Natural killer cell (primary cell): Measurements from ENCODE around the gene MARCHF3. TPM values are rescaled to one million over a fixed set of nuclear protein-coding genes. Genes with fewer than 3 reads are reported as not detected.

Experiments
- ATAC-seq, 3 donors: fragments of 150-1000 bp in 2 of 3; fragments of 200-7000 bp in 1 of 3; cut with Tn5 transposase; 1 replicate in 1 of 3; 2 replicates in 2 of 3; pipeline ENCODE4 v1.10.0; 2021; ENCODE audit warnings: mild to moderate bottlenecking in 2 of 3, moderate library complexity in 2 of 3
- DNase-seq, 2 donors: peaks; one replicate each; pipeline versions ENCODE4 v3.0.0 to v3.0.0-alpha.2; 2013 to 2021; ENCODE audit warnings: mixed read lengths in 1 of 2
- H3K27ac ChIP-seq: one replicate; pipeline ENCODE4 v1.5.1; 2013; ENCODE audit warnings: mild to moderate bottlenecking, low read length
- H3K27me3 ChIP-seq: one replicate; pipeline ENCODE4 v1.6.1; 2013; ENCODE audit warnings: low read length; ENCODE audit not compliant: control insufficient read depth, insufficient read depth
- H3K36me3 ChIP-seq: one replicate; pipeline ENCODE4 v1.6.1; 2013; ENCODE audit warnings: low read length; ENCODE audit not compliant: control insufficient read depth, insufficient read depth
- H3K4me1 ChIP-seq: one replicate; pipeline ENCODE4 v1.6.1; 2013; ENCODE audit warnings: low read length; ENCODE audit not compliant: control insufficient read depth, insufficient read depth
- H3K4me3 ChIP-seq: one replicate; pipeline ENCODE4 v1.5.1; 2013; ENCODE audit warnings: low read length
- H3K9me3 ChIP-seq: one replicate; pipeline ENCODE4 v1.6.1; 2013; ENCODE audit warnings: low read length; ENCODE audit not compliant: control insufficient read depth, insufficient read depth
- H3K27ac Mint-ChIP-seq, 2 donors: one replicate each; pipeline ENCODE4 v1.8.0; 2022; ENCODE audit warnings: mild to moderate bottlenecking in 2 of 2, mixed read lengths in 2 of 2, moderate library complexity in 1 of 2
- H3K27me3 Mint-ChIP-seq, 2 donors: one replicate each; pipeline ENCODE4 v1.8.0; 2022; ENCODE audit warnings: low read depth in 2 of 2, mixed read lengths in 2 of 2
- H3K36me3 Mint-ChIP-seq: one replicate; pipeline ENCODE4 v1.8.0; 2022; ENCODE audit warnings: mixed read lengths
- H3K4me1 Mint-ChIP-seq, 2 donors: one replicate each; pipeline ENCODE4 v1.8.0; 2022; ENCODE audit warnings: mixed read lengths in 2 of 2
- H3K4me3 Mint-ChIP-seq: one replicate; pipeline ENCODE4 v1.8.0; 2022; ENCODE audit warnings: mild to moderate bottlenecking, moderate library complexity, mixed read lengths
- H3K9me3 Mint-ChIP-seq, 2 donors: one replicate each; pipeline ENCODE4 v1.8.0; 2022; ENCODE audit warnings: mixed read lengths in 2 of 2
- WGBS: methylation state at CpG from one replicate; pipeline ENCODE4 v1.1.7; 2013; ENCODE audit warnings: missing lambda C conversion rate; ENCODE audit not compliant: insufficient coverage; 5-methylcytosine and 5-hydroxymethylcytosine counted together
- intact Hi-C: fragments of 100-400 bp; cut with micrococcal nuclease; formaldehyde crosslinking; loops from one replicate; pipeline ENCODE4 v1.14.2; 2022
- total RNA-seq, 4 donors: library from RNA; stranded (reverse); fragments of 120-200 nt in 1 of 4; gene quantifications; one replicate each; pipeline versions ENCODE4 v1.2.3 to v1.2.4, GENCODE V29; 2013 to 2022
- TF ChIP-seq, protein P1 (sequence below): fragments of 200-600 bp; IDR thresholded peaks from one replicate; pipeline ENCODE4 v1.8.0; 2022; ENCODE audit warnings: antibody characterized with exemption

Gene MARCHF3
- total RNA-seq, 3 donors from 2014 or later (not counting 1 experiment from before 2014, with no cell fraction given): 6.8 to 11.2 (median 8.9) TPM

GRCh38 chr5:126888175-126888574 is 142.2 kb downstream of the MARCHF3 start:
- intact Hi-C loops: no loop called here
- no peak for DNase-seq
- no peaks in the 10 kb centered on the region for H3K9me3 ChIP-seq
- Mint-ChIP-seq H3K36me3 (no peaks in the 10 kb centered on the region), H3K4me3 (no peak overlapping the region), H3K27ac (peak overlapping the region in 1 of 2 donors; percentile 10), H3K9me3 (no peaks in the 10 kb centered on the region), H3K4me1 (no peaks in the 10 kb centered on the region), H3K27me3 (no peaks in the 10 kb centered on the region)
- no peak overlapping the region for H3K27ac ChIP-seq
- H3K4me1 ChIP-seq: no peaks in the 10 kb centered on the region
- H3K36me3 ChIP-seq: no peaks in the 10 kb centered on the region
- no peak for ATAC-seq
- H3K4me3 ChIP-seq: no peak overlapping the region
- WGBS: 84% methylated on average over 1 of the region's 1 CpG
- TF ChIP-seq, protein P1, sequence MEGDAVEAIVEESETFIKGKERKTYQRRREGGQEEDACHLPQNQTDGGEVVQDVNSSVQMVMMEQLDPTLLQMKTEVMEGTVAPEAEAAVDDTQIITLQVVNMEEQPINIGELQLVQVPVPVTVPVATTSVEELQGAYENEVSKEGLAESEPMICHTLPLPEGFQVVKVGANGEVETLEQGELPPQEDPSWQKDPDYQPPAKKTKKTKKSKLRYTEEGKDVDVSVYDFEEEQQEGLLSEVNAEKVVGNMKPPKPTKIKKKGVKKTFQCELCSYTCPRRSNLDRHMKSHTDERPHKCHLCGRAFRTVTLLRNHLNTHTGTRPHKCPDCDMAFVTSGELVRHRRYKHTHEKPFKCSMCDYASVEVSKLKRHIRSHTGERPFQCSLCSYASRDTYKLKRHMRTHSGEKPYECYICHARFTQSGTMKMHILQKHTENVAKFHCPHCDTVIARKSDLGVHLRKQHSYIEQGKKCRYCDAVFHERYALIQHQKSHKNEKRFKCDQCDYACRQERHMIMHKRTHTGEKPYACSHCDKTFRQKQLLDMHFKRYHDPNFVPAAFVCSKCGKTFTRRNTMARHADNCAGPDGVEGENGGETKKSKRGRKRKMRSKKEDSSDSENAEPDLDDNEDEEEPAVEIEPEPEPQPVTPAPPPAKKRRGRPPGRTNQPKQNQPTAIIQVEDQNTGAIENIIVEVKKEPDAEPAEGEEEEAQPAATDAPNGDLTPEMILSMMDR: no peak
- no peaks in the 10 kb centered on the region for H3K27me3 ChIP-seq

DNA sequence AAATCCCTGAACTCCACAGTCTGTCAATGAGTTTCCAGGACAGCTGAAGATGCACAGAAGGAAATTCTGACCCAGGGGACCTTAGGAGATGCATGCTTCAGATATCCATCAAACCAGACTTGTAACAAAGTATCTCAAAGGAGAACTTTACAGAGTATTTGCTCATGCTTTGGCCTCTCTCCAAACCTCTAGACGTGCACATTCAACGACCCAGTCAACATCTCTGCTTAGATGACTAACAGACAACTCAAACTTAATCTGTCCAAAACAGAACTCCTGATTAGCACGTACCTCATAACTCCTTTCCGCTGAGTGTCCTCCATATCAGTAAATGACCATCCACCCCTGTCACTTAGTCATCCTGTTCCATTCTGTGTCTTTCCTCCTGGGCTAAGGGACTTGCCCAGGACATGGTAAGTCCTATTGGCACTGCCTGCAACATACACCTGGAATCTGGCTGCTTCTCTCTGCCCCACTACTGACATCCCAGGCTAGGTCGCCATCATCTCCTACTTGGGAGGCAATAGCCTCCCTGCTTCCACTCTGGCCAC is 146.0 kb downstream of the MARCHF3 start:
- H3K4me1 ChIP-seq: no peaks in the 10 kb centered on the region
- no peak overlapping the region for H3K4me3 Mint-ChIP-seq
- TF ChIP-seq, protein P1: no peak
- H3K9me3 ChIP-seq: no peaks in the 10 kb centered on the region
- H3K36me3 Mint-ChIP-seq: no peaks in the 10 kb centered on the region
- DNase-seq (no peak), ATAC-seq (no peak)
- H3K9me3 Mint-ChIP-seq: no peaks in the 10 kb centered on the region
- no peaks in the 10 kb centered on the region for H3K36me3 ChIP-seq
- H3K27ac ChIP-seq: no peak overlapping the region
- no peak overlapping the region for H3K4me3 ChIP-seq
- H3K27ac Mint-ChIP-seq: no peak overlapping the region
- H3K27me3 ChIP-seq: no peaks in the 10 kb centered on the region
- intact Hi-C loops: no loop called here
- 76% methylated on average over 5 of the region's 5 CpGs for WGBS
- no peaks in the 10 kb centered on the region for H3K27me3 Mint-ChIP-seq
- no peaks in the 10 kb centered on the region for H3K4me1 Mint-ChIP-seq

GRCh38 chr5:126883564-126884245 is 146.7 kb downstream of the MARCHF3 start:
- Mint-ChIP-seq H3K4me3 (no peak overlapping the region), H3K36me3 (no peaks in the 10 kb centered on the region), H3K4me1 (no peaks in the 10 kb centered on the region), H3K9me3 (no peaks in the 10 kb centered on the region), H3K27ac (no peak overlapping the region), H3K27me3 (no peaks in the 10 kb centered on the region)
- no peaks in the 10 kb centered on the region for H3K9me3 ChIP-seq
- ATAC-seq: no peak
- TF ChIP-seq, protein P1: no peak
- H3K4me1 ChIP-seq: no peaks in the 10 kb centered on the region
- no peaks in the 10 kb centered on the region for H3K27me3 ChIP-seq
- H3K4me3 ChIP-seq: no peak overlapping the region
- DNase-seq: no peak
- WGBS: no CpG with 5 or more reads among the region's 2 CpGs
- intact Hi-C loops: no loop called here
- no peak overlapping the region for H3K27ac ChIP-seq
- no peaks in the 10 kb centered on the region for H3K36me3 ChIP-seq
